ENCODE data around the gene SYNGR3.

The SYNGR3 gene

DNA sequence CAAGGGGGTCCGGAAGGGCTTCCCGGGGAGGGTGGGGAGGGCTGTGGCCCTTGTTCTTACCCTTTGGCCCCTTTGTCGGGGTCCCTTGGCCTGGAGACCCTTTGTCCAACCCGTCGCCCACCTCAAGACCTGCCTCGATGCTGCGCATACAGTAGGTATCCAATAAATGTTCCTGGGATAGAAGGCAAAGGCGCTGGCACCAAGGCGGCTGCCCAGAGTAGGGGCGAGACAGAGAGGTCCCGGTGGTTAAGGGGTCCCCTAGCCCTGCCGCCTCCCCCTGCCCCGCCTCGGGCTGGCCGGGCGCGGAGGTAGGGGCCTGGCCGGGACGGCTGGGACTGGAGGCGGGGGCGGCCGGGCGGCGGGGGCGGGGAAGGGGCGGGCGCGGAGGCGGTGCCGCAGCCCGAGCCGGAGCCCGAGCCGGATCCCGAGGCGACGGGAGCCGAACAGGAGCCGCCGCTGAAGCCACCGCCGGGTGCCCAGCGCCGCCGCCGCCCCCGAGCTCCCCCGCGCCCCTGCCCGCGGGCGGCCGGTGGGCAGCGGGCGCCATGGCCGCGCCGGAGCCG is 36.8 kb downstream of the SYNGR3 start, which contains the start of gene NHERF2:
Gene NHERF2 (plus strand): TSS at position 442 of the 563 bp plus-strand sequence. CDS start 104 bp downstream, at position 546.
- no peak for DNase-seq (ENCODE audit: insufficient read length, low spot score)
- TF ChIP-seq POU2F2 (IDR thresholded peaks at IDR 0.05; ENCODE audit: low read depth, low read length): no peak
- no peak for TF ChIP-seq SPI1 (IDR thresholded peaks at IDR 0.05; ENCODE audit: low read depth, low read length)
- no peak for TF ChIP-seq POLR2AphosphoS5 (IDR thresholded peaks at IDR 0.05; ENCODE audit: low read depth, low read length)
- no peak for TF ChIP-seq PAX5 (IDR thresholded peaks at IDR 0.05; ENCODE audit: insufficient read depth, low read length, severe bottlenecking)
- TF ChIP-seq POLR2A (IDR thresholded peaks at IDR 0.05; ENCODE audit: low read depth, low read length): no peak
- no peak for FAIRE-seq

GRCh38 chr16:2027024-2028010 is 37.5 kb downstream of the SYNGR3 start:
- DNase-seq (ENCODE audit: insufficient read length, low spot score): no peak
- TF ChIP-seq PAX5 (IDR thresholded peaks at IDR 0.05; ENCODE audit: insufficient read depth, low read length, severe bottlenecking): no peak
- TF ChIP-seq POLR2AphosphoS5 (IDR thresholded peaks at IDR 0.05; ENCODE audit: low read depth, low read length): no peak
- TF ChIP-seq POLR2A (IDR thresholded peaks at IDR 0.05; ENCODE audit: low read depth, low read length): no peak
- no peak for TF ChIP-seq POU2F2 (IDR thresholded peaks at IDR 0.05; ENCODE audit: low read depth, low read length)
- TF ChIP-seq SPI1 (IDR thresholded peaks at IDR 0.05; ENCODE audit: low read depth, low read length): no peak
- TF ChIP-seq TAF1 (IDR thresholded peaks at IDR 0.05; ENCODE audit: low read depth, low read length): no peak
- peak; percentile 43 for FAIRE-seq

- FAIRE-seq (no peak), DNase-seq (ENCODE audit: insufficient read length, low spot score) (no peak)
- TF ChIP-seq TAF1 (IDR thresholded peaks at IDR 0.05; ENCODE audit: low read depth, low read length) (no peak), SPI1 (IDR thresholded peaks at IDR 0.05; ENCODE audit: low read depth, low read length) (no peak)
These were observed 38.4 kb downstream of the SYNGR3 start for GRCh38 chr16:2028146-2028545.

DNA sequence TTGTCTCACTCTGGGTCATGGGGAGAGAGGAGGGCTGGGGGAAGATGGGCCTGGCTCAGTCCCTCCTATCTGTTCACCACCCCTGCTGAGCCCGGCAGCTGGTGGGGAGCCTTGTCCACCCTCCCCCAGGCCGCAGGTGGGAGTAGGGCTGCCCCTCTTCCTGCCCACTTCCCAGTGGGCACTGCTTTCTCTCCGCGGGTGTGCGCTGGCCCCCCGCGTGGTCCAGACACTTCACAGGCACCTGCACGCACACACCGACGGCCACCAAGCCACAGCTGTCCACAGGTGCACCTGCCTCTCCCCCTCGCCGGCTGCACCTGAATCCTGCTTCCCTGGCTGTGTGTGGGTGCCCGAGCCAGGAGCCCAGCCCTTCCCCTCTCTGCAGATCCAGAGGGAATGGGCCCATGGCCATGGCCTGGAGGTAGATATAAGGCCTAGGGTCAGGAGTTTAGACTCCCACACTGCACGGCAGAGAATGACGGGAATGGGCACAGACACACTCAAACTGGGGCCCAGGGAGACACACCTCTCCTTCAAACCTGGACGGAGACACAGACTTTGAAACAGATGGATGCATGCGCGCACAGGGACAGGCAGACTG is 39.0 kb downstream of the SYNGR3 start:
- DNase-seq (ENCODE audit: insufficient read length, low spot score) (no peak), FAIRE-seq (no peak)
- TF ChIP-seq POLR2A (IDR thresholded peaks at IDR 0.05; ENCODE audit: low read depth, low read length) (no peak), POLR2AphosphoS5 (IDR thresholded peaks at IDR 0.05; ENCODE audit: low read depth, low read length) (no peak), SPI1 (IDR thresholded peaks at IDR 0.05; ENCODE audit: low read depth, low read length) (no peak), TAF1 (IDR thresholded peaks at IDR 0.05; ENCODE audit: low read depth, low read length) (no peak), PAX5 (IDR thresholded peaks at IDR 0.05; ENCODE audit: insufficient read depth, low read length, severe bottlenecking) (no peak), POU2F2 (IDR thresholded peaks at IDR 0.05; ENCODE audit: low read depth, low read length) (no peak)

DNA sequence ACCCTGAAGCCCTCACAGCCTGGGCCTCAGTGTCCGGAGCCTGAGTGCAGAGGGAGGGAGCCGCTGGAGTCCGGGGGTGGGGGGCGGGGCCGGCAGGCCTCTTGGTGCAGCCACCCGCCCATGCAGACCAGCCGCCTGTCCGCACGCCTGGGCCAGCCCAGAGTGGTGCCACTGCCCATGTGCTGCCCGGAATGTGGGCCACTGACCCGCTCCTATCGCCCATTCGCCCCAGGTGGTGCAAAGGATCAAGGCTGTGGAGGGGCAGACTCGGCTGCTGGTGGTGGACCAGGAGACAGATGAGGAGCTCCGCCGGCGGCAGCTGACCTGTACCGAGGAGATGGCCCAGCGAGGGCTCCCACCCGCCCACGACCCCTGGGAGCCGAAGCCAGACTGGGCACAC is 39.6 kb downstream of the SYNGR3 start:
- FAIRE-seq (no peak), DNase-seq (ENCODE audit: insufficient read length, low spot score) (no peak)
- no peak for TF ChIP-seq POLR2AphosphoS5 (IDR thresholded peaks at IDR 0.05; ENCODE audit: low read depth, low read length)

DNA sequence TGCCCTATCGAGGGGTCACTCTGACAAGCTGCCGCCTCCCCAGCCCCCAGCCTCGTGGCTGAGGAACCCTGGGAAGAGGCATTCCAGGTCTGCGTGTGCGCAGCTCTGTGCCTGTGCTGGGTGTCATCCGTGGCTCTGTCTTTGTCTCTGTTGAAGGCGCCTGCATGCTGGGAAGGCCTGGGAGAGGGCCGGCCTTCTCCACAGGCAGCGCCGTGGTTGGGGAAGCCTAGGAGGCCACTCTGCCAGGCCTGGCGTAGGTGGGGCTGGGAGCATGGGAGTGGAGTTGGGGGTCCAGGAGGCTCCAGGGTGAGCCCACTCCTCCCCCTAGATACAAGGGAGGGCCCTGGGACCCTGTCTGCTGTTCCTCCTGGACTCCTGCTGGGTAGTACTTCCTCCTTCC is 40.3 kb downstream of the SYNGR3 start:
- no peak for TF ChIP-seq POLR2AphosphoS5 (IDR thresholded peaks at IDR 0.05; ENCODE audit: low read depth, low read length)
- TF ChIP-seq SPI1 (IDR thresholded peaks at IDR 0.05; ENCODE audit: low read depth, low read length): no peak
- TF ChIP-seq POLR2A (IDR thresholded peaks at IDR 0.05; ENCODE audit: low read depth, low read length): no peak
- TF ChIP-seq POU2F2 (IDR thresholded peaks at IDR 0.05; ENCODE audit: low read depth, low read length): no peak
- DNase-seq (ENCODE audit: insufficient read length, low spot score) (no peak), FAIRE-seq (no peak)

DNA sequence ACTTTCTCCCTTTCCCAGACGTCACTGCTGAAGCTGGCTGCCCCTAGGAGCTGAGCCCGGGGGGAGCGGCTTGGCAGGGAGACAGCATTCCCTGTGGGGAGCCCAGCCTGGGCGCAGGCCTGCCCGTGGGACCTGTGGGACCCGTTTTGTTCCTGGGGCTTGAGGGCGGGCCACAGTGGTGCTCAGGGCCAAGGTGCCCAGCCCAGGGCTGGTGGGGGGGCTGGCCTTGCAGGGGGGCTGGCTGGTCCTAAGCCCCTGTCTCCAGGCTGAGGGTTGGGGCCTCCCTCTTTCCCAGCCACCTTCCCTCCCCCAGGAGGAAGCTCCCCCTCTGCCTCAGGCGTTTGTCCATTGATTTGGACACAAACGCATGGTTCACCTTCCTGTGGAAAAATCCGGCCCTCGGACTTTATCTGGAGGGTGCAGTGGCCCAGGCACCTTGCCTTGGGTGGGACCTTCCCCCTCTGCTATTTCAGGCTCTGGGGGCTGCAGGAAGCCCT is 41.4 kb downstream of the SYNGR3 start:
- no peak for FAIRE-seq
- DNase-seq (ENCODE audit: insufficient read length, low spot score): no peak
- TF ChIP-seq POU2F2 (IDR thresholded peaks at IDR 0.05; ENCODE audit: low read depth, low read length) (no peak), POLR2AphosphoS5 (IDR thresholded peaks at IDR 0.05; ENCODE audit: low read depth, low read length) (no peak), SPI1 (IDR thresholded peaks at IDR 0.05; ENCODE audit: low read depth, low read length) (no peak), POLR2A (IDR thresholded peaks at IDR 0.05; ENCODE audit: low read depth, low read length) (no peak), PAX5 (IDR thresholded peaks at IDR 0.05; ENCODE audit: insufficient read depth, low read length, severe bottlenecking) (no peak)

DNA sequence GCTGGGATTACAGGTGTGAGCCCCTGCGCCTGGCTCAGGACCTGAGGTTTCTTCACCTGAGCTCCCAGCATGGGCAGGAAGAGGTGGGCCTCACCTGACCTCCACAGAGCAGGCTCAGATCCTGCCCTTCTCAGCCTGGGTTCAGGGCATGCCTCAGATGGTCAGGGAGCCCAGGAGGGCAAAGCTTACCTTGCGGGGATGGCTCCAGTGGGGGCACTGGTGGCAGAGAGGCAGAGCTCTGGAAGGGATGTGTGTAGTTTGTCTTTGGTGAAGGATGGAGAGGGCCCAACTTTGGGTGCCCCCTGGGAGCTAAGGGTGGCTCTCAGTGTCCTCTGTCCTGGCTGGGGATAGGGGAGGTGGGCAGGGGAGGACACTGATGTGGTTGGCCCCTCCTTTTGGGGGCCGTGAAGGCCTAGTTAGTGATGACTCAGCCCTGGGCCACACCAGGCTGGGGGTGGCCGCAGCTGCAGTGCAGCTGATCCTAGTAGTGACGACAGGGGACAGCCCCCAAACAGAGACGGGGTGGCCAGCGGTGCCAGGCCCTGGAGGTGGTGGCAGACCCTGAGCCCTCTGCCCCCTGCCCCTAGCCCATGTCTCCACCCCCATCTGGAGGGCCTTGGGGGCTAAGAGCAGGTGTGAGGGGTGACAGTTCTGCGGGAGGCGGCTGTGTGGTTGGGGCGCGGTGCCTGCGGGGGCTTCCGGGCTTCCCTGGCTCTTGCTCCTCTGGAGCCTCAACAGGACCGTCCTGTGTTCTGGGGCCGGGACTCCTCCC is 42.7 kb downstream of the SYNGR3 start:
- DNase-seq (ENCODE audit: insufficient read length, low spot score) (no peak), FAIRE-seq (no peak)
- TF ChIP-seq POLR2A (IDR thresholded peaks at IDR 0.05; ENCODE audit: low read depth, low read length) (no peak), POU2F2 (IDR thresholded peaks at IDR 0.05; ENCODE audit: low read depth, low read length) (no peak), PAX5 (IDR thresholded peaks at IDR 0.05; ENCODE audit: insufficient read depth, low read length, severe bottlenecking) (no peak), POLR2AphosphoS5 (IDR thresholded peaks at IDR 0.05; ENCODE audit: low read depth, low read length) (no peak), TAF1 (IDR thresholded peaks at IDR 0.05; ENCODE audit: low read depth, low read length) (no peak), SPI1 (IDR thresholded peaks at IDR 0.05; ENCODE audit: low read depth, low read length) (no peak)

Measured in GM12891 (cell line).